Lung (tissue), 12 donors: ENCODE data around the gene TXNRD2. TPM values are rescaled to one million over a fixed set of nuclear protein-coding genes. Genes with fewer than 3 reads are reported as not detected.
"Not testable (repeated sequence)": the region's sequence is repeated elsewhere in the genome, so short reads cannot be mapped to it uniquely, and the experiment has no call there.

Source experiments
- ATAC-seq: fragments of 200-7000 bp; cut with Tn5 transposase; one replicate; pipeline ENCODE4 v1.9.1; 2020; ENCODE audit warnings: moderate number of reproducible peaks; ENCODE audit not compliant: insufficient read depth, low FRiP score
- DNase-seq, 3 donors: peaks; one replicate each; pipeline ENCODE4 v3.0.0-alpha.2; 2013 to 2017
- H3K27ac ChIP-seq, 2 donors: one replicate each; pipeline ENCODE4 v1.5.1; 2013; ENCODE audit warnings: mild to moderate bottlenecking in 2 of 2, moderate library complexity in 2 of 2, control low read depth in 1 of 2, inconsistent platforms in 1 of 2, low read depth in 1 of 2, low read length in 1 of 2
- H3K27me3 ChIP-seq, 3 donors: one replicate each; pipeline ENCODE4 v1.5.1; 2013; ENCODE audit warnings: low read length in 2 of 3; ENCODE audit not compliant: control insufficient read depth in 3 of 3, insufficient read depth in 3 of 3
- H3K36me3 ChIP-seq, 4 donors: one replicate each; pipeline ENCODE4 v1.5.1; 2013; ENCODE audit warnings: low read length in 4 of 4, mild to moderate bottlenecking in 1 of 4, moderate library complexity in 1 of 4; ENCODE audit not compliant: control insufficient read depth in 4 of 4, insufficient read depth in 4 of 4
- H3K4me1 ChIP-seq, 5 donors: one replicate each; pipeline ENCODE4 v1.5.1; 2013; ENCODE audit warnings: low read length in 5 of 5, mild to moderate bottlenecking in 2 of 5, moderate library complexity in 1 of 5; ENCODE audit not compliant: control insufficient read depth in 5 of 5, insufficient read depth in 5 of 5
- H3K4me3 ChIP-seq: one replicate; pipeline ENCODE4 v1.5.1; 2013; ENCODE audit warnings: mild to moderate bottlenecking, control low read depth, moderate library complexity
- H3K9ac ChIP-seq, 2 donors: one replicate each; pipeline ENCODE4 v1.5.1; 2013; ENCODE audit warnings: low read length in 2 of 2, control low read depth in 1 of 2; ENCODE audit not compliant: insufficient read depth in 1 of 2
- H3K9me3 ChIP-seq, 4 donors: one replicate each; pipeline ENCODE4 v1.5.1; 2013; ENCODE audit warnings: low read length in 3 of 4, mild to moderate bottlenecking in 1 of 4, moderate library complexity in 1 of 4; ENCODE audit not compliant: control insufficient read depth in 4 of 4, insufficient read depth in 3 of 4
- WGBS, 2 donors: extraction: QIAGEN DNeasy Blood & Tissue Kit; methylation state at CpG; one replicate each; pipeline ENCODE4 v1.1.7; 2013; 5-methylcytosine and 5-hydroxymethylcytosine counted together
- polyA plus RNA-seq, 2 donors: library from polyadenylated mRNA; stranded (reverse); fragments of 200-250 nt; gene quantifications; one replicate each; pipeline ENCODE4 v1.2.1, GENCODE V29; 2013
- total RNA-seq, 2 donors: library from RNA; depleted of rRNA in 1 of 2; stranded (reverse); fragments of >200 nt in 1 of 2; gene quantifications; one replicate each; pipeline ENCODE4 v1.2.1, GENCODE V29; 2014 to 2021
- TF ChIP-seq, protein P1 (sequence below): IDR thresholded peaks from 2 replicates; pipeline ENCODE4 v1.5.1; 2012; ENCODE audit warnings: mild to moderate bottlenecking; ENCODE audit errors: control extremely low read depth, extremely low read depth
- donor health status: control.
- donor health status: control.
- donor health status: Bipolar disorder and iron deficiency.
- donor health status: healthy.
- donor health status: DM: yes; HTN: yes; CAD: no.

Gene TXNRD2
- total and polyA plus RNA-seq, 4 donors: 20.3 to 59.2 (median 32.2) TPM

GRCh38 chr22:19832476-19833108 lies 109.0 kb downstream of the TXNRD2 start:
- no peak for ATAC-seq
- H3K9ac ChIP-seq: no peak overlapping the region
- peaks cover 0 to 2% (median 0%) of the 10 kb centered on the region in 5 donors for H3K4me1 ChIP-seq
- no peak overlapping the region for H3K27ac ChIP-seq
- no peak overlapping the region for H3K4me3 ChIP-seq
- no peaks in the 10 kb centered on the region for H3K36me3 ChIP-seq
- no peaks in the 10 kb centered on the region for H3K27me3 ChIP-seq
- H3K9me3 ChIP-seq: no peaks in the 10 kb centered on the region
- DNase-seq: no peak
- 79 to 80% methylated on average over 7 of the region's 7 CpGs for WGBS, 2 donors
- TF ChIP-seq, protein P1, sequence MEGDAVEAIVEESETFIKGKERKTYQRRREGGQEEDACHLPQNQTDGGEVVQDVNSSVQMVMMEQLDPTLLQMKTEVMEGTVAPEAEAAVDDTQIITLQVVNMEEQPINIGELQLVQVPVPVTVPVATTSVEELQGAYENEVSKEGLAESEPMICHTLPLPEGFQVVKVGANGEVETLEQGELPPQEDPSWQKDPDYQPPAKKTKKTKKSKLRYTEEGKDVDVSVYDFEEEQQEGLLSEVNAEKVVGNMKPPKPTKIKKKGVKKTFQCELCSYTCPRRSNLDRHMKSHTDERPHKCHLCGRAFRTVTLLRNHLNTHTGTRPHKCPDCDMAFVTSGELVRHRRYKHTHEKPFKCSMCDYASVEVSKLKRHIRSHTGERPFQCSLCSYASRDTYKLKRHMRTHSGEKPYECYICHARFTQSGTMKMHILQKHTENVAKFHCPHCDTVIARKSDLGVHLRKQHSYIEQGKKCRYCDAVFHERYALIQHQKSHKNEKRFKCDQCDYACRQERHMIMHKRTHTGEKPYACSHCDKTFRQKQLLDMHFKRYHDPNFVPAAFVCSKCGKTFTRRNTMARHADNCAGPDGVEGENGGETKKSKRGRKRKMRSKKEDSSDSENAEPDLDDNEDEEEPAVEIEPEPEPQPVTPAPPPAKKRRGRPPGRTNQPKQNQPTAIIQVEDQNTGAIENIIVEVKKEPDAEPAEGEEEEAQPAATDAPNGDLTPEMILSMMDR: no peak

DNA sequence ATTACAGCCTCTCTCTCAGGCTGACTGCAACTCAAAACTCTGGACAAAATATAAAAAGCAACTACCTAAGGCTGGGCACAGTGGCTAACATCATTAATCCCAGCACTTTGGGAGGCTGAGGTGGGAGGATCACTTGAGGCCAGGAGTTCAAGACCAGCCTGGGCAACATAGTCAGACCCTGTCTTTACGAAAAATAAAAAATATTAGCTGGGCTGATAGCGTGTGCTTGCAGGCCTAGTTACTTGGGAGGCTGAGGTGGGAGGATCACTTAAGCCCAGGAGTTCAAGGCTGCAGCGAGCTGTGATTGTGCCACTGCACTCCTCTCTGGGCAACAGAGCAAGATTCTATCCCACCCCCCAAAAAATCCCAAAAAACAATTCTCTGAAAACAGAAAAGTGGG lies 109.6 kb downstream of the TXNRD2 start:
- H3K27ac ChIP-seq, H3K27me3 ChIP-seq, H3K4me3 ChIP-seq, DNase-seq, H3K4me1 ChIP-seq, ATAC-seq, H3K9ac ChIP-seq, H3K36me3 ChIP-seq, H3K9me3 ChIP-seq: not testable (repeated sequence)
- WGBS, 2 donors: 77 to 78% methylated on average over 3 of the region's 3 CpGs

GRCh38 chr22:19831016-19831415 lies 110.6 kb downstream of the TXNRD2 start:
- H3K27me3 ChIP-seq: no peaks in the 10 kb centered on the region
- TF ChIP-seq, protein P1: no peak
- H3K4me3 ChIP-seq: no peak overlapping the region
- DNase-seq (no peak), ATAC-seq (no peak)
- H3K9ac ChIP-seq: no peak overlapping the region
- H3K9me3 ChIP-seq: no peaks in the 10 kb centered on the region
- H3K4me1 ChIP-seq: peaks cover 0 to 3% (median 0%) of the 10 kb centered on the region in 5 donors
- 96 to 99% methylated on average over 6 of the region's 6 CpGs for WGBS, 2 donors
- no peak overlapping the region for H3K27ac ChIP-seq
- no peaks in the 10 kb centered on the region for H3K36me3 ChIP-seq

DNA sequence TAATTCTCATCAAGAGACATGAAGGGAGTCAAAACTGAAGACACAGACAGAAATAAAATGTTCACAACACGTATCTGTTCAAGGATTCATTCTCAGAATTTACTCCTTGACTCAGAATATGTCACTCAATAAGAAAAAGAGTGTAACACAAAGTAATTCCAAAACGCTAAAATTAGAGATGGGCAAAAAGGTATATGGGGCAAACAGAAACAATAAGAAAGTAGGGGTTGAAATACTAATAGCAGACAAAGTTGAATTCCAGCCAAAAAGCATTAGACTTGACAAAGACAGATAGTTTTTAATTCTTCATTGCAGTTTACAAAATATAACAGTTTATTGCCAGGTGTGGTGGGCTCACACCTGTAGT lies 113.6 kb downstream of the TXNRD2 start:
- no peak for ATAC-seq
- Histone ChIP-seq H3K9me3 (no peaks in the 10 kb centered on the region), H3K36me3 (no peaks in the 10 kb centered on the region), H3K27me3 (no peaks in the 10 kb centered on the region), H3K9ac (no peak overlapping the region), H3K4me1 (peaks cover 0 to 8% (median 0%) of the 10 kb centered on the region in 5 donors), H3K27ac (no peak overlapping the region), H3K4me3 (no peak overlapping the region)
- DNase-seq: no peak
- 84 to 87% methylated on average over 2 of the region's 2 CpGs for WGBS, 2 donors
- TF ChIP-seq, protein P1: no peak
